ENCODE data around the gene SOX6. TPM values are rescaled to one million over a fixed set of nuclear protein-coding genes. Genes with fewer than 3 reads are reported as not detected.

SOX6 gene
- polyA plus RNA-seq, 1 donor from 2014 or later: 2.2 TPM

GRCh38 chr11:16160146-16160545 lies 196.2 kb downstream of the SOX6 start:
- Histone ChIP-seq H3F3A (ENCODE audit: insufficient read depth, low read length, poor library complexity, severe bottlenecking) (no peaks in the 10 kb centered on the region), H3K4me2 (ENCODE audit: low read length) (no peak overlapping the region), H3K4me3 (ENCODE audit: low read length) (no peak overlapping the region), H3K36me3 (ENCODE audit: insufficient read depth, low read length) (no peaks in the 10 kb centered on the region), H3K9ac (ENCODE audit: low read length) (no peak overlapping the region), H3K9me3 (ENCODE audit: low read length) (no peaks in the 10 kb centered on the region), H3K79me2 (replicated peaks; ENCODE audit: insufficient read depth, low read length) (no peaks in the 10 kb centered on the region), H3K27me3 (ENCODE audit: insufficient read depth, low read depth, low read length) (no peaks in the 10 kb centered on the region), H3K27ac (ENCODE audit: low read length) (no peak overlapping the region), H4K20me1 (ENCODE audit: insufficient read depth) (no peaks in the 10 kb centered on the region), H3K9me2 (ENCODE audit: insufficient read depth, low read length) (no peaks in the 10 kb centered on the region), H2AFZ (ENCODE audit: low read depth, low read length) (no peak overlapping the region)
- TF ChIP-seq EP300 (conservative IDR thresholded peaks at IDR 0.05; ENCODE audit: poor library complexity, severe bottlenecking) (no peak), CTCF (IDR thresholded peaks at IDR 0.05; ENCODE audit: poor library complexity, severe bottlenecking) (no peak), SMC3 (conservative IDR thresholded peaks at IDR 0.05; ENCODE audit: poor library complexity) (no peak), MXI1 (conservative IDR thresholded peaks at IDR 0.05; ENCODE audit: poor library complexity, severe bottlenecking) (no peak), POLR2AphosphoS5 (IDR thresholded peaks at IDR 0.05) (no peak), TAF1 (IDR thresholded peaks at IDR 0.05; ENCODE audit: low read depth) (no peak), RAD21 (conservative IDR thresholded peaks at IDR 0.05) (no peak), EZH2 (IDR thresholded peaks at IDR 0.05; ENCODE audit: borderline replicate concordance, insufficient read depth, low read length, poor library complexity, severe bottlenecking) (no peak)
- TF ChIP-seq, protein P1, sequence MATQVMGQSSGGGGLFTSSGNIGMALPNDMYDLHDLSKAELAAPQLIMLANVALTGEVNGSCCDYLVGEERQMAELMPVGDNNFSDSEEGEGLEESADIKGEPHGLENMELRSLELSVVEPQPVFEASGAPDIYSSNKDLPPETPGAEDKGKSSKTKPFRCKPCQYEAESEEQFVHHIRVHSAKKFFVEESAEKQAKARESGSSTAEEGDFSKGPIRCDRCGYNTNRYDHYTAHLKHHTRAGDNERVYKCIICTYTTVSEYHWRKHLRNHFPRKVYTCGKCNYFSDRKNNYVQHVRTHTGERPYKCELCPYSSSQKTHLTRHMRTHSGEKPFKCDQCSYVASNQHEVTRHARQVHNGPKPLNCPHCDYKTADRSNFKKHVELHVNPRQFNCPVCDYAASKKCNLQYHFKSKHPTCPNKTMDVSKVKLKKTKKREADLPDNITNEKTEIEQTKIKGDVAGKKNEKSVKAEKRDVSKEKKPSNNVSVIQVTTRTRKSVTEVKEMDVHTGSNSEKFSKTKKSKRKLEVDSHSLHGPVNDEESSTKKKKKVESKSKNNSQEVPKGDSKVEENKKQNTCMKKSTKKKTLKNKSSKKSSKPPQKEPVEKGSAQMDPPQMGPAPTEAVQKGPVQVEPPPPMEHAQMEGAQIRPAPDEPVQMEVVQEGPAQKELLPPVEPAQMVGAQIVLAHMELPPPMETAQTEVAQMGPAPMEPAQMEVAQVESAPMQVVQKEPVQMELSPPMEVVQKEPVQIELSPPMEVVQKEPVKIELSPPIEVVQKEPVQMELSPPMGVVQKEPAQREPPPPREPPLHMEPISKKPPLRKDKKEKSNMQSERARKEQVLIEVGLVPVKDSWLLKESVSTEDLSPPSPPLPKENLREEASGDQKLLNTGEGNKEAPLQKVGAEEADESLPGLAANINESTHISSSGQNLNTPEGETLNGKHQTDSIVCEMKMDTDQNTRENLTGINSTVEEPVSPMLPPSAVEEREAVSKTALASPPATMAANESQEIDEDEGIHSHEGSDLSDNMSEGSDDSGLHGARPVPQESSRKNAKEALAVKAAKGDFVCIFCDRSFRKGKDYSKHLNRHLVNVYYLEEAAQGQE (IDR thresholded peaks at IDR 0.05; ENCODE audit: borderline replicate concordance): no peak

DNA sequence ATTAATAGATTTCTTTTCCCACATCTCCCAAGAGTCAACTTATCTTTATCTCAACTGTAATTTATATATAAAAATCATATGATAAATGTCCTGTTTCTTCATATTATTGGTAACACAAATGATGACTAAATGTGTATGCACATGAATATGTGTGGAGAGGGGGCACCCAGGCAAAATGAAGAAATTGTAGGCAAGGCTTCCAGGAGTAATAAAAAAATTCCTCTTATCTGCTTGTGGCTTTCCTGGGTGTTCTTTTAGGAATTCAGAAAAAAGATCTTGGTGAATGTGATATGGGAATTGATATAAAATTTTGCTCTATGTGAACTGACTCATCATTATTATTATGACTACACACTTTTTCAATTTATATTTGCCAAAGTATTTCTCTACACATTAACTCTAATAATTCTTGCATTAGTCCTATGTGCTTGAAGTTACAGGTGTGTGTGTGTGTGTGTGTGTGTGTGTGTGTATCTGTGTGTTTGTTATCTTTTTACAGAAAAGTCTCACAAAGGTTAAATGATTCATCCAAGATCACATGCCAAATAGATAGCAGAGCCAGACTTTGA lies 197.8 kb downstream of the SOX6 start:
- H3K4me2 ChIP-seq (ENCODE audit: low read length): no peak overlapping the region
- H3K79me2 ChIP-seq (replicated peaks; ENCODE audit: insufficient read depth, low read length): no peaks in the 10 kb centered on the region
- H3K9ac ChIP-seq (ENCODE audit: low read length): no peak overlapping the region
- H3K9me3 ChIP-seq (ENCODE audit: low read length): no peaks in the 10 kb centered on the region
- H4K20me1 ChIP-seq (ENCODE audit: insufficient read depth): no peaks in the 10 kb centered on the region
- H3K27me3 ChIP-seq (ENCODE audit: insufficient read depth, low read depth, low read length): no peaks in the 10 kb centered on the region
- no peak overlapping the region for H3K4me3 ChIP-seq (ENCODE audit: low read length)
- H3F3A ChIP-seq (ENCODE audit: insufficient read depth, low read length, poor library complexity, severe bottlenecking): no peaks in the 10 kb centered on the region
- TF ChIP-seq TAF1 (IDR thresholded peaks at IDR 0.05; ENCODE audit: low read depth) (no peak), CTCF (IDR thresholded peaks at IDR 0.05; ENCODE audit: poor library complexity, severe bottlenecking) (no peak), SMC3 (conservative IDR thresholded peaks at IDR 0.05; ENCODE audit: poor library complexity) (no peak), EZH2 (IDR thresholded peaks at IDR 0.05; ENCODE audit: borderline replicate concordance, insufficient read depth, low read length, poor library complexity, severe bottlenecking) (no peak)
- no peaks in the 10 kb centered on the region for H3K9me2 ChIP-seq (ENCODE audit: insufficient read depth, low read length)
- no peak overlapping the region for H3K27ac ChIP-seq (ENCODE audit: low read length)
- no peak overlapping the region for H2AFZ ChIP-seq (ENCODE audit: low read depth, low read length)
- H3K36me3 ChIP-seq (ENCODE audit: insufficient read depth, low read length): no peaks in the 10 kb centered on the region
